ENCODE data around the gene DEFB123.

The DEFB123 gene

GRCh38 chr20:31489152-31489551 lies 48.7 kb downstream of the DEFB123 start:
- H3K4me3 ChIP-seq (ENCODE audit: low read depth, low read length) = no peak overlapping the region
- H2BK5ac ChIP-seq (ENCODE audit: low read depth, low read length, poor library complexity) = no peak overlapping the region
- H3K9ac ChIP-seq (ENCODE audit: low read length) = no peak overlapping the region
- no peak overlapping the region for H2AFZ ChIP-seq (ENCODE audit: insufficient read depth, low read length, poor library complexity)
- H2AK5ac ChIP-seq (ENCODE audit: low read length) = no peak overlapping the region
- no peak overlapping the region for H3K14ac ChIP-seq (ENCODE audit: low read length)
- H3K36me3 ChIP-seq (ENCODE audit: control insufficient read depth in 1 of 2, insufficient read depth in 2 of 2, low read length in 2 of 2) = no peaks in the 10 kb centered on the region
- H3K27me3 ChIP-seq (ENCODE audit: insufficient read depth, low read length) = no peaks in the 10 kb centered on the region
- no peak overlapping the region for H4K91ac ChIP-seq (ENCODE audit: low read depth, low read length)
- H3K79me2 ChIP-seq (ENCODE audit: control insufficient read depth, insufficient read depth, low read length, poor library complexity) = no peaks in the 10 kb centered on the region
- no peak overlapping the region for H3K4me2 ChIP-seq (ENCODE audit: low read length)
- WGBS (ENCODE audit: extremely low coverage, insufficient coverage, insufficient read length) = no CpG with 5 or more reads among the region's 3 CpGs
- H2BK120ac ChIP-seq (ENCODE audit: insufficient read depth, low read length, poor library complexity) = no peak overlapping the region
- no peaks in the 10 kb centered on the region for H3K4me1 ChIP-seq (ENCODE audit: control insufficient read depth in 1 of 2, insufficient read depth in 2 of 2, low read length in 2 of 2)
- H2BK12ac ChIP-seq (ENCODE audit: low read length) = no peak overlapping the region
- no peak overlapping the region for H3K18ac ChIP-seq (ENCODE audit: low read length)
- DNase-seq = no peak
- no peak overlapping the region for H4K12ac ChIP-seq (ENCODE audit: low read depth, low read length)
- H3K23ac ChIP-seq (ENCODE audit: low read length) = no peak overlapping the region
- H3K27ac ChIP-seq (ENCODE audit: low read depth, low read length) = no peak overlapping the region
- no peak overlapping the region for H3K4ac ChIP-seq (ENCODE audit: low read depth, low read length)
- H3K9me3 ChIP-seq (ENCODE audit: insufficient read depth, low read depth, low read length) = peaks cover 22% of the 10 kb centered on the region
- H4K8ac ChIP-seq (ENCODE audit: low read depth, low read length) = no peak overlapping the region
- no peaks in the 10 kb centered on the region for H3K79me1 ChIP-seq (ENCODE audit: low read length)

GRCh38 chr20:31490752-31491151 lies 50.3 kb downstream of the DEFB123 start:
- no peak overlapping the region for H4K12ac ChIP-seq (ENCODE audit: low read depth, low read length)
- H3K23ac ChIP-seq (ENCODE audit: low read length) = no peak overlapping the region
- no peak overlapping the region for H2BK12ac ChIP-seq (ENCODE audit: low read length)
- no CpG with 5 or more reads among the region's 3 CpGs for WGBS (ENCODE audit: extremely low coverage, insufficient coverage, insufficient read length)
- no peaks in the 10 kb centered on the region for H3K36me3 ChIP-seq (ENCODE audit: control insufficient read depth in 1 of 2, insufficient read depth in 2 of 2, low read length in 2 of 2)
- no peak overlapping the region for H3K4me3 ChIP-seq (ENCODE audit: low read depth, low read length)
- no peak overlapping the region for H4K8ac ChIP-seq (ENCODE audit: low read depth, low read length)
- DNase-seq = no peak
- no peaks in the 10 kb centered on the region for H3K79me1 ChIP-seq (ENCODE audit: low read length)
- no peaks in the 10 kb centered on the region for H3K79me2 ChIP-seq (ENCODE audit: control insufficient read depth, insufficient read depth, low read length, poor library complexity)
- no peak overlapping the region for H4K91ac ChIP-seq (ENCODE audit: low read depth, low read length)
- no peak overlapping the region for H2AFZ ChIP-seq (ENCODE audit: insufficient read depth, low read length, poor library complexity)
- H3K18ac ChIP-seq (ENCODE audit: low read length) = no peak overlapping the region
- no peaks in the 10 kb centered on the region for H3K27me3 ChIP-seq (ENCODE audit: insufficient read depth, low read length)
- no peak overlapping the region for H3K4me2 ChIP-seq (ENCODE audit: low read length)
- no peak overlapping the region for H3K4ac ChIP-seq (ENCODE audit: low read depth, low read length)
- no peak overlapping the region for H3K14ac ChIP-seq (ENCODE audit: low read length)
- H3K9ac ChIP-seq (ENCODE audit: low read length) = no peak overlapping the region
- H3K27ac ChIP-seq (ENCODE audit: low read depth, low read length) = no peak overlapping the region
- no peaks in the 10 kb centered on the region for H3K4me1 ChIP-seq (ENCODE audit: control insufficient read depth in 1 of 2, insufficient read depth in 2 of 2, low read length in 2 of 2)
- no peak overlapping the region for H2AK5ac ChIP-seq (ENCODE audit: low read length)
- H2BK5ac ChIP-seq (ENCODE audit: low read depth, low read length, poor library complexity) = no peak overlapping the region
- peaks cover 10% of the 10 kb centered on the region for H3K9me3 ChIP-seq (ENCODE audit: insufficient read depth, low read depth, low read length)
- H2BK120ac ChIP-seq (ENCODE audit: insufficient read depth, low read length, poor library complexity) = no peak overlapping the region

- Histone ChIP-seq H3K14ac (ENCODE audit: low read length) (no peak overlapping the region), H3K27me3 (ENCODE audit: insufficient read depth, low read length) (no peaks in the 10 kb centered on the region), H2BK120ac (ENCODE audit: insufficient read depth, low read length, poor library complexity) (no peak overlapping the region), H3K79me1 (ENCODE audit: low read length) (no peaks in the 10 kb centered on the region), H3K4me1 (ENCODE audit: control insufficient read depth in 1 of 2, insufficient read depth in 2 of 2, low read length in 2 of 2) (no peaks in the 10 kb centered on the region), H3K23ac (ENCODE audit: low read length) (no peak overlapping the region), H4K12ac (ENCODE audit: low read depth, low read length) (no peak overlapping the region), H4K8ac (ENCODE audit: low read depth, low read length) (no peak overlapping the region), H3K36me3 (ENCODE audit: control insufficient read depth in 1 of 2, insufficient read depth in 2 of 2, low read length in 2 of 2) (no peaks in the 10 kb centered on the region), H3K9me3 (ENCODE audit: insufficient read depth, low read depth, low read length) (peaks cover 16% of the 10 kb centered on the region), H2BK5ac (ENCODE audit: low read depth, low read length, poor library complexity) (no peak overlapping the region), H2BK12ac (ENCODE audit: low read length) (no peak overlapping the region), H4K91ac (ENCODE audit: low read depth, low read length) (no peak overlapping the region), H2AFZ (ENCODE audit: insufficient read depth, low read length, poor library complexity) (no peak overlapping the region), H3K4ac (ENCODE audit: low read depth, low read length) (no peak overlapping the region), H3K27ac (ENCODE audit: low read depth, low read length) (no peak overlapping the region), H3K18ac (ENCODE audit: low read length) (no peak overlapping the region), H3K4me2 (ENCODE audit: low read length) (no peak overlapping the region), H2AK5ac (ENCODE audit: low read length) (no peak overlapping the region), H3K9ac (ENCODE audit: low read length) (no peak overlapping the region), H3K79me2 (ENCODE audit: control insufficient read depth, insufficient read depth, low read length, poor library complexity) (no peaks in the 10 kb centered on the region), H3K4me3 (ENCODE audit: low read depth, low read length) (no peak overlapping the region)
- DNase-seq = peak; percentile 66 to 85
- no CpG with 5 or more reads among the region's 2 CpGs for WGBS (ENCODE audit: extremely low coverage, insufficient coverage, insufficient read length)
Observed at GRCh38 chr20:31494131-31494530, 53.7 kb downstream of the DEFB123 start.

GRCh38 chr20:31496761-31497295 lies 56.4 kb downstream of the DEFB123 start:
- Histone ChIP-seq H3K9ac (ENCODE audit: low read length) (no peak overlapping the region), H3K4me2 (ENCODE audit: low read length) (no peak overlapping the region), H2AK5ac (ENCODE audit: low read length) (no peak overlapping the region), H3K14ac (ENCODE audit: low read length) (no peak overlapping the region), H3K79me2 (ENCODE audit: control insufficient read depth, insufficient read depth, low read length, poor library complexity) (no peaks in the 10 kb centered on the region), H3K4me1 (ENCODE audit: control insufficient read depth in 1 of 2, insufficient read depth in 2 of 2, low read length in 2 of 2) (no peaks in the 10 kb centered on the region), H4K8ac (ENCODE audit: low read depth, low read length) (no peak overlapping the region), H2BK12ac (ENCODE audit: low read length) (no peak overlapping the region), H3K23ac (ENCODE audit: low read length) (no peak overlapping the region), H3K79me1 (ENCODE audit: low read length) (no peaks in the 10 kb centered on the region), H3K9me3 (ENCODE audit: insufficient read depth, low read depth, low read length) (peaks cover 21% of the 10 kb centered on the region), H2BK5ac (ENCODE audit: low read depth, low read length, poor library complexity) (no peak overlapping the region), H4K12ac (ENCODE audit: low read depth, low read length) (no peak overlapping the region), H3K36me3 (ENCODE audit: control insufficient read depth in 1 of 2, insufficient read depth in 2 of 2, low read length in 2 of 2) (no peaks in the 10 kb centered on the region), H3K4me3 (ENCODE audit: low read depth, low read length) (no peak overlapping the region), H4K91ac (ENCODE audit: low read depth, low read length) (no peak overlapping the region), H3K4ac (ENCODE audit: low read depth, low read length) (no peak overlapping the region), H2AFZ (ENCODE audit: insufficient read depth, low read length, poor library complexity) (no peak overlapping the region), H3K27me3 (ENCODE audit: insufficient read depth, low read length) (no peaks in the 10 kb centered on the region), H3K18ac (ENCODE audit: low read length) (no peak overlapping the region), H3K27ac (ENCODE audit: low read depth, low read length) (no peak overlapping the region), H2BK120ac (ENCODE audit: insufficient read depth, low read length, poor library complexity) (no peak overlapping the region)
- WGBS (ENCODE audit: extremely low coverage, insufficient coverage, insufficient read length) = no CpG with 5 or more reads among the region's 15 CpGs
- DNase-seq = no peak
